ENCODE measurements around the gene SLC2A13.

GRCh38 chr12:39972119-39972518 lies 133.8 kb downstream of the SLC2A13 start:
- TF ChIP-seq POLR2AphosphoS5 (IDR thresholded peaks at IDR 0.05; ENCODE audit: low read length) (no peak), TAF1 (IDR thresholded peaks at IDR 0.05; ENCODE audit: borderline replicate concordance, low read depth, low read length) (no peak), NRF1 (conservative IDR thresholded peaks at IDR 0.05; ENCODE audit: low read depth, low read length) (no peak), REST (IDR thresholded peaks at IDR 0.05; ENCODE audit: low read depth, low read length) (no peak), CTCF (IDR thresholded peaks at IDR 0.05 in 2 of 3, conservative IDR thresholded peaks at IDR 0.05 in 1 of 3; ENCODE audit: control insufficient read depth in 2 of 3, extremely low read depth in 1 of 3, insufficient read depth in 1 of 3, low read depth in 3 of 3, low read length in 3 of 3) (no peak), NR2C2 (IDR thresholded peaks at IDR 0.05; ENCODE audit: borderline replicate concordance, control insufficient read depth, insufficient read length, low read depth) (no peak), BCL3 (IDR thresholded peaks at IDR 0.05; ENCODE audit: borderline replicate concordance, insufficient read depth, low read depth, low read length, poor library complexity, severe bottlenecking) (no peak)

All from GM12878 (cell line).